CD14-positive monocyte (primary cell): ENCODE measurements around the gene C11orf91. TPM values are rescaled to one million over a fixed set of nuclear protein-coding genes. Genes with fewer than 3 reads are reported as not detected.

Source experiments
- DNase-seq, 3 donors: peaks; one replicate each; pipeline ENCODE4 v3.0.0-alpha.2; 2011 to 2022
- H2AFZ ChIP-seq: 2 replicates; pipeline ENCODE4 v1.6.0; 2012; ENCODE audit warnings: mild to moderate bottlenecking, low read depth, low read length, inconsistent platforms; ENCODE audit not compliant: insufficient read depth, poor library complexity, severe bottlenecking
- H3K27ac ChIP-seq, 2 donors: 1 replicate in 1 of 2; 2 replicates in 1 of 2; pipeline ENCODE4 v1.5.1; 2012 to 2013; ENCODE audit warnings: low read length in 2 of 2, control low read depth in 1 of 2, inconsistent platforms in 1 of 2, low read depth in 1 of 2, mild to moderate bottlenecking in 1 of 2
- H3K27me3 ChIP-seq, 2 donors: one replicate each; pipeline versions ENCODE4 v1.6.0 to v1.6.1; 2011 to 2013; ENCODE audit warnings: low read length in 2 of 2; ENCODE audit not compliant: control insufficient read depth in 2 of 2, insufficient read depth in 2 of 2
- H3K36me3 ChIP-seq, 2 donors: replicated peaks in 1 of 2; 1 replicate in 1 of 2; 2 replicates in 1 of 2; pipeline versions ENCODE4 v1.5.1 to v1.6.1; 2012 to 2013; ENCODE audit warnings: low read length in 2 of 2, control low read depth in 1 of 2, inconsistent platforms in 1 of 2, mild to moderate bottlenecking in 1 of 2; ENCODE audit not compliant: insufficient read depth in 2 of 2, control insufficient read depth in 1 of 2
- H3K4me1 ChIP-seq, 2 donors: 1 replicate in 1 of 2; 2 replicates in 1 of 2; pipeline versions ENCODE4 v1.5.1 to v1.6.1; 2012 to 2013; ENCODE audit warnings: low read length in 2 of 2, control low read depth in 1 of 2, inconsistent platforms in 1 of 2, mild to moderate bottlenecking in 1 of 2, moderate library complexity in 1 of 2; ENCODE audit not compliant: insufficient read depth in 2 of 2, control insufficient read depth in 1 of 2
- H3K4me2 ChIP-seq: replicated peaks from 2 replicates; pipeline ENCODE3; 2012; ENCODE audit warnings: low read length, moderate library complexity, mild to moderate bottlenecking; ENCODE audit not compliant: poor library complexity, severe bottlenecking; ENCODE audit errors: extremely low read depth
- H3K4me3 ChIP-seq, 3 experiments: fragments of 200-600 bp in 1 of 3; sonication (generic) in 1 of 3; replicated peaks in 1 of 3; 1 replicate in 2 of 3; 2 replicates in 1 of 3; pipeline ENCODE4 v1.5.1; 2011 to 2013; ENCODE audit warnings: low read length in 3 of 3, mild to moderate bottlenecking in 3 of 3, control low read depth in 2 of 3, low read depth in 2 of 3, inconsistent platforms in 1 of 3, moderate library complexity in 1 of 3
- H3K79me2 ChIP-seq: 2 replicates; pipeline ENCODE4 v1.6.0; 2012; ENCODE audit warnings: mild to moderate bottlenecking, control low read depth, inconsistent platforms, low read length, moderate library complexity; ENCODE audit not compliant: insufficient read depth
- H3K9ac ChIP-seq: 2 replicates; pipeline ENCODE4 v1.6.0; 2017; ENCODE audit warnings: low read length, mild to moderate bottlenecking; ENCODE audit not compliant: insufficient read depth, poor library complexity, severe bottlenecking
- H3K9me3 ChIP-seq, 2 donors: replicated peaks in 1 of 2; 1 replicate in 1 of 2; 2 replicates in 1 of 2; pipeline versions ENCODE4 v1.5.1 to v1.6.1; 2012 to 2013; ENCODE audit warnings: low read length in 2 of 2, control low read depth in 1 of 2; ENCODE audit not compliant: control insufficient read depth in 1 of 2, insufficient read depth in 1 of 2
- H4K20me1 ChIP-seq: 2 replicates; pipeline ENCODE4 v1.6.0; 2012; ENCODE audit warnings: mild to moderate bottlenecking, low read length, control low read depth, moderate library complexity; ENCODE audit not compliant: insufficient read depth
- H3K27ac Mint-ChIP-seq, 7 donors: one replicate each; pipeline ENCODE4 v1.8.0; 2020; ENCODE audit warnings: mild to moderate bottlenecking in 7 of 7, mixed read lengths in 7 of 7, moderate library complexity in 6 of 7, inconsistent platforms in 2 of 7
- H3K27me3 Mint-ChIP-seq, 3 donors: one replicate each; pipeline ENCODE4 v1.8.0; 2021 to 2022; ENCODE audit warnings: low read depth in 3 of 3, mild to moderate bottlenecking in 3 of 3, mixed read lengths in 3 of 3, moderate library complexity in 3 of 3, inconsistent platforms in 1 of 3
- H3K36me3 Mint-ChIP-seq, 2 donors: one replicate each; pipeline ENCODE4 v1.8.0; 2020; ENCODE audit warnings: mixed read lengths in 2 of 2, inconsistent platforms in 1 of 2, mild to moderate bottlenecking in 1 of 2
- H3K4me1 Mint-ChIP-seq: one replicate; pipeline ENCODE4 v1.8.0; 2020; ENCODE audit warnings: mild to moderate bottlenecking, mixed read lengths
- H3K4me3 Mint-ChIP-seq, 2 donors: one replicate each; pipeline ENCODE4 v1.8.0; 2020; ENCODE audit warnings: mild to moderate bottlenecking in 2 of 2, mixed read lengths in 2 of 2, moderate library complexity in 1 of 2
- H3K9me3 Mint-ChIP-seq, 7 donors: one replicate each; pipeline ENCODE4 v1.8.0; 2020 to 2022; ENCODE audit warnings: mixed read lengths in 7 of 7, mild to moderate bottlenecking in 6 of 7, moderate library complexity in 6 of 7, inconsistent platforms in 2 of 7
- CTCF ChIP-seq: fragments of 200-600 bp; IDR thresholded peaks from one replicate; pipeline ENCODE4 v1.8.0; 2022; ENCODE audit warnings: antibody characterized with exemption, mild to moderate bottlenecking
- WGBS: methylation state at CpG from one replicate; pipeline ENCODE4 v1.1.5; 2013; ENCODE audit warnings: missing lambda C conversion rate; ENCODE audit not compliant: insufficient coverage; 5-methylcytosine and 5-hydroxymethylcytosine counted together
- intact Hi-C, 2 donors: fragments of 100-400 bp; cut with micrococcal nuclease; formaldehyde crosslinking; loops; one replicate each; pipeline versions ENCODE4 v1.15.0 to v1.15.1; 2023
- polyA plus RNA-seq, 3 donors: library from polyadenylated mRNA; depleted of rRNA in 1 of 3; unstranded in 2 of 3; stranded (reverse) in 1 of 3; fragments of 300-500 nt in 2 of 3; fragments of >200 nt in 1 of 3; fragmentation: Illumina TruSeq in 2 of 3; gene quantifications; 1 replicate in 2 of 3; 2 replicates in 1 of 3; pipeline ENCODE4 v1.2.3, GENCODE V29; 2012 to 2021

C11orf91 gene
- polyA plus RNA-seq, 3 donors = not detected

- WGBS = 33% methylated on average over 1 of the region's 5 CpGs
- Mint-ChIP-seq H3K36me3 (no peaks in the 10 kb centered on the region), H3K27ac (no peak overlapping the region), H3K4me3 (no peak overlapping the region), H3K27me3 (peaks cover 26 to 41% (median 30%) of the 10 kb centered on the region in 3 donors), H3K4me1 (peaks cover 24% of the 10 kb centered on the region), H3K9me3 (peaks cover 0 to 4% (median 0%) of the 10 kb centered on the region in 7 donors)
- Histone ChIP-seq H4K20me1 (no peaks in the 10 kb centered on the region), H3K4me3 (no peak overlapping the region), H3K4me1 (peaks cover 16 to 18% of the 10 kb centered on the region in 2 donors), H3K79me2 (no peaks in the 10 kb centered on the region), H3K9me3 (no peaks in the 10 kb centered on the region), H3K4me2 (no peak overlapping the region), H2AFZ (no peak overlapping the region), H3K27ac (no peak overlapping the region), H3K36me3 (no peaks in the 10 kb centered on the region), H3K9ac (no peak overlapping the region), H3K27me3 (peaks cover 7 to 33% of the 10 kb centered on the region in 2 donors)
- intact Hi-C loops = loop anchor here in 1 of 2 donors (10.0 kb wide), 1 partner anchor 334 kb away; no protein-coding TSS in a partner anchor
- TF ChIP-seq CTCF = no peak
- DNase-seq = no peak
Measured at GRCh38 chr11:33698921-33699320, 1.7 kb downstream of the C11orf91 start.

- Histone ChIP-seq H3K9ac (no peak overlapping the region), H3K4me1 (peaks cover 16 to 18% of the 10 kb centered on the region in 2 donors), H3K27ac (no peak overlapping the region), H3K4me2 (no peak overlapping the region), H3K27me3 (peaks cover 7 to 33% of the 10 kb centered on the region in 2 donors), H3K36me3 (no peaks in the 10 kb centered on the region), H3K79me2 (no peaks in the 10 kb centered on the region), H3K9me3 (no peaks in the 10 kb centered on the region), H4K20me1 (no peaks in the 10 kb centered on the region), H3K4me3 (no peak overlapping the region), H2AFZ (no peak overlapping the region)
- intact Hi-C loops = loop anchor here in 1 of 2 donors (10.0 kb wide), 1 partner anchor 333 kb away; no protein-coding TSS in a partner anchor
- H3K27me3 Mint-ChIP-seq = peaks cover 26 to 41% (median 30%) of the 10 kb centered on the region in 3 donors
- DNase-seq = no peak
- no peaks in the 10 kb centered on the region for H3K36me3 Mint-ChIP-seq
- TF ChIP-seq CTCF = no peak
- 89% methylated on average over 1 of the region's 3 CpGs for WGBS
- peak overlapping the region in 1 of 2 donors; percentile 58 for H3K4me3 Mint-ChIP-seq
- H3K4me1 Mint-ChIP-seq = peaks cover 24% of the 10 kb centered on the region
- no peak overlapping the region for H3K27ac Mint-ChIP-seq
- peaks cover 0 to 4% (median 0%) of the 10 kb centered on the region in 7 donors for H3K9me3 Mint-ChIP-seq
Measured at GRCh38 chr11:33697997-33698396, 2.6 kb downstream of the C11orf91 start.
